GM23338 (cell line): ENCODE results near the gene AKT2. TPM values are rescaled to one million over a fixed set of nuclear protein-coding genes. Genes with fewer than 3 reads are reported as not detected.

Experiments used
- ATAC-seq: fragments of 200-7000 bp; cut with Tn5 transposase; 3 replicates; pipeline ENCODE4 v1.9.1; 2020
- DNase-seq: peaks from one replicate; pipeline ENCODE4 v3.0.0-alpha.2; 2015; ENCODE audit warnings: low spot score
- H2AFZ ChIP-seq: fragments of 200-600 bp; sonication (generic); 2 replicates; pipeline ENCODE4 v1.8.0; 2016; ENCODE audit warnings: antibody characterized with exemption, mild to moderate bottlenecking, moderate library complexity
- H3F3A ChIP-seq: fragments of 200-600 bp; sonication (generic); replicated peaks from 2 replicates; pipeline ENCODE4 v1.8.0; 2017; ENCODE audit warnings: antibody characterized with exemption, mixed run types, low read depth
- H3K27ac ChIP-seq: fragments of 200-600 bp; sonication (generic); 2 replicates; pipeline ENCODE4 v1.6.1; 2016; ENCODE audit warnings: low read depth
- H3K27me3 ChIP-seq: fragments of 200-600 bp; sonication (generic); 2 replicates; pipeline ENCODE4 v1.8.0; 2016; ENCODE audit warnings: mild to moderate bottlenecking, mixed run types, moderate library complexity; ENCODE audit not compliant: insufficient read depth
- H3K36me3 ChIP-seq: fragments of 200-600 bp; sonication (generic); 2 replicates; pipeline ENCODE4 v1.8.0; 2016; ENCODE audit warnings: mild to moderate bottlenecking; ENCODE audit not compliant: insufficient read depth
- H3K4me1 ChIP-seq: fragments of 200-600 bp; sonication (generic); 2 replicates; pipeline ENCODE4 v1.8.0; 2016; ENCODE audit warnings: mild to moderate bottlenecking, moderate library complexity; ENCODE audit not compliant: insufficient read depth
- H3K4me2 ChIP-seq: fragments of 200-600 bp; sonication (generic); 2 replicates; pipeline ENCODE4 v1.7.1; 2017; ENCODE audit warnings: mixed run types
- H3K4me3 ChIP-seq: fragments of 200-600 bp; sonication (generic); 2 replicates; pipeline ENCODE4 v1.6.1; 2016; ENCODE audit warnings: mixed run types
- H3K79me2 ChIP-seq: fragments of 200-600 bp; sonication (generic); replicated peaks from 2 replicates; pipeline ENCODE4 v1.8.0; 2017; ENCODE audit warnings: mild to moderate bottlenecking; ENCODE audit not compliant: insufficient read depth
- H3K9me2 ChIP-seq: fragments of 200-600 bp; sonication (generic); 2 replicates; pipeline ENCODE4 v1.8.0; 2017; ENCODE audit not compliant: insufficient read depth
- H4K20me1 ChIP-seq: fragments of 200-600 bp; sonication (generic); replicated peaks from 2 replicates; pipeline ENCODE4 v1.8.0; 2017; ENCODE audit warnings: mild to moderate bottlenecking; ENCODE audit not compliant: insufficient read depth
- H3K27ac Mint-ChIP-seq: 2 replicates; pipeline ENCODE4 v1.8.0; 2020; ENCODE audit warnings: inconsistent platforms, mild to moderate bottlenecking, moderate library complexity, mixed read lengths
- H3K27me3 Mint-ChIP-seq: 3 replicates; pipeline ENCODE4 v1.8.0; 2022; ENCODE audit warnings: low read depth, mild to moderate bottlenecking, moderate library complexity, mixed read lengths, inconsistent platforms; ENCODE audit not compliant: insufficient read depth, poor library complexity
- H3K36me3 Mint-ChIP-seq: 3 replicates; pipeline ENCODE4 v1.8.0; 2021; ENCODE audit warnings: low read depth, mild to moderate bottlenecking, inconsistent platforms, moderate library complexity, mixed read lengths
- H3K4me1 Mint-ChIP-seq: 3 replicates; pipeline ENCODE4 v1.8.0; 2020; ENCODE audit warnings: mild to moderate bottlenecking, inconsistent platforms, mixed read lengths
- H3K4me3 Mint-ChIP-seq: 3 replicates; pipeline ENCODE4 v1.8.0; 2021; ENCODE audit warnings: moderate library complexity, mild to moderate bottlenecking, inconsistent platforms, mixed read lengths
- H3K9me3 Mint-ChIP-seq: 3 replicates; pipeline ENCODE4 v1.8.0; 2020; ENCODE audit warnings: moderate library complexity, mild to moderate bottlenecking, inconsistent platforms, mixed read lengths
- CTCF ChIP-seq, 2 experiments: fragments of 200-600 bp in 1 of 2; sonication (generic) in 1 of 2; conservative IDR thresholded peaks; 2 replicates each; pipeline versions ENCODE4 v1.5.1 to v1.6.1; 2016 to 2017; ENCODE audit warnings: antibody characterized with exemption in 2 of 2, low read depth in 2 of 2, mild to moderate bottlenecking in 2 of 2, moderate library complexity in 1 of 2
- EZH2phosphoT487 ChIP-seq: fragments of 200-600 bp; sonication (generic); IDR thresholded peaks from one replicate; pipeline ENCODE4 v1.8.1; 2018; ENCODE audit warnings: antibody characterized with exemption; ENCODE audit not compliant: unreplicated experiment
- NANOG ChIP-seq: IDR thresholded peaks from 2 replicates; pipeline ENCODE4 v1.6.1; 2016; ENCODE audit warnings: antibody characterized with exemption, borderline replicate concordance
- POLR2AphosphoS5 ChIP-seq: IDR thresholded peaks from 2 replicates; pipeline ENCODE4 v1.6.1; 2016; ENCODE audit warnings: antibody characterized with exemption, low read depth
- REST ChIP-seq: IDR thresholded peaks from one replicate; pipeline ENCODE4 v1.6.1; 2018; ENCODE audit warnings: antibody characterized with exemption; ENCODE audit not compliant: unreplicated experiment
- STAT1 ChIP-seq: IDR thresholded peaks from one replicate; pipeline ENCODE4 v1.6.1; 2016; ENCODE audit warnings: antibody characterized with exemption; ENCODE audit not compliant: unreplicated experiment
- ZNF114 ChIP-seq: fragments of 250-450 bp; sonication (Bioruptor Pico); IDR thresholded peaks from 2 replicates; pipeline ENCODE4 v1.5.0; 2020; ENCODE audit warnings: mild to moderate bottlenecking, moderate library complexity
- ZNF331 ChIP-seq: fragments of 250-450 bp; sonication (Bioruptor Pico); IDR thresholded peaks from 2 replicates; pipeline ENCODE4 v1.5.0; 2020; ENCODE audit warnings: low read depth, mild to moderate bottlenecking, moderate library complexity
- ZNF462 ChIP-seq: fragments of 250-450 bp; sonication (Bioruptor Pico); IDR thresholded peaks from 2 replicates; pipeline ENCODE4 v1.5.0; 2020; ENCODE audit warnings: mild to moderate bottlenecking, moderate library complexity
- polyA plus RNA-seq: library from polyadenylated mRNA; unstranded; fragments of >200 nt; fragmentation: Nextera tagmentation; extraction: Ambion mirVana; gene quantifications from 2 replicates; pipeline ENCODE4 v1.2.1, GENCODE V29; 2016
- total RNA-seq: library from RNA; depleted of rRNA; stranded (reverse); fragments of >200 nt; shearing (Covaris generic); gene quantifications from 2 replicates; pipeline ENCODE4 v1.2.3, GENCODE V29; 2014

The AKT2 gene
- total and polyA plus RNA-seq, 2 experiments from 2014 or later: 17.6 to 123 TPM

- TF ChIP-seq ZNF462 (CRISPR knock-in tag) (no peak), CTCF (conservative IDR thresholded peaks at IDR 0.05; ENCODE audit: low read depth in 2 of 2) (no peak), NANOG (no peak)
Measured at GRCh38 chr19:40190891-40191835, 94.0 kb downstream of the AKT2 start, which contains the start of gene MAP3K10 (continued).

GRCh38 chr19:40184273-40184672 lies 100.9 kb downstream of the AKT2 start:
- H3K36me3 ChIP-seq: no peaks in the 10 kb centered on the region
- no peaks in the 10 kb centered on the region for H3K79me2 ChIP-seq
- H3F3A ChIP-seq: no peaks in the 10 kb centered on the region
- no peaks in the 10 kb centered on the region for H3K27me3 ChIP-seq
- no peak overlapping the region for H2AFZ ChIP-seq
- Mint-ChIP-seq H3K9me3 (no peaks in the 10 kb centered on the region), H3K36me3 (no peaks in the 10 kb centered on the region), H3K4me1 (no peaks in the 10 kb centered on the region), H3K27me3 (no peaks in the 10 kb centered on the region), H3K27ac (no peak overlapping the region), H3K4me3 (no peak overlapping the region)
- no peaks in the 10 kb centered on the region for H4K20me1 ChIP-seq
- no peaks in the 10 kb centered on the region for H3K9me2 ChIP-seq
- H3K4me2 ChIP-seq: no peak overlapping the region
- H3K4me1 ChIP-seq: no peaks in the 10 kb centered on the region
- no peak for DNase-seq
- no peak overlapping the region for H3K27ac ChIP-seq
- no peak for ATAC-seq
- no peak overlapping the region for H3K4me3 ChIP-seq
- TF ChIP-seq EZH2phosphoT487 (no peak), REST (no peak), ZNF114 (CRISPR knock-in tag) (no peak), POLR2AphosphoS5 (no peak), ZNF331 (CRISPR knock-in tag) (no peak), STAT1 (no peak)
